GM21515 (cell line): Measurements from ENCODE around the gene MN1.

Experiments used
- ATAC-seq: cut with Tn5 transposase; IDR thresholded peaks from one replicate; pipeline ENCODE4 v1.9.1; 2021; ENCODE audit not compliant: unreplicated experiment

MN1 gene

GRCh38 chr22:27800250-27801201 is 1.0 kb downstream of the MN1 start:
- ATAC-seq: no peak

GRCh38 chr22:27799827-27800249 is 1.7 kb downstream of the MN1 start:
- no peak for ATAC-seq

GRCh38 chr22:27799015-27799826 is 2.3 kb downstream of the MN1 start:
- ATAC-seq: no peak

GRCh38 chr22:27798511-27799014 is 3.0 kb downstream of the MN1 start:
- ATAC-seq: no peak

GRCh38 chr22:27797520-27798391 is 3.8 kb downstream of the MN1 start:
- ATAC-seq: no peak

- no peak for ATAC-seq
These were observed 4.6 kb downstream of the MN1 start for GRCh38 chr22:27796829-27797519.

- ATAC-seq: no peak
These were observed 5.6 kb downstream of the MN1 start for GRCh38 chr22:27795696-27796517.

GRCh38 chr22:27795053-27795452 is 6.5 kb downstream of the MN1 start:
- ATAC-seq: no peak

- ATAC-seq: no peak
These were observed 7.3 kb downstream of the MN1 start for GRCh38 chr22:27794226-27794625.

- ATAC-seq: no peak
These were observed 8.0 kb downstream of the MN1 start for GRCh38 chr22:27793576-27793975.

GRCh38 chr22:27792452-27793161 is 8.9 kb downstream of the MN1 start:
- no peak for ATAC-seq

- ATAC-seq: no peak
These were observed 9.7 kb downstream of the MN1 start for GRCh38 chr22:27791859-27792241.

- no peak for ATAC-seq
These were observed 10.2 kb downstream of the MN1 start for GRCh38 chr22:27791159-27791858.

- no peak for ATAC-seq
These were observed 11.0 kb downstream of the MN1 start for GRCh38 chr22:27790376-27791158.

- ATAC-seq: no peak
These were observed 12.9 kb downstream of the MN1 start for GRCh38 chr22:27788500-27789288.

- ATAC-seq: no peak
These were observed 14.6 kb downstream of the MN1 start for GRCh38 chr22:27786965-27787364.
